Spleen (tissue), 11 donors: ENCODE results near the gene IQGAP2. TPM values are rescaled to one million over a fixed set of nuclear protein-coding genes. Genes with fewer than 3 reads are reported as not detected.
A peak's percentile ranks its signal among the peaks of the same experiment; 100 is the strongest.

ENCODE experiments used
- DNase-seq: peaks from one replicate; pipeline ENCODE4 v3.0.0-alpha.2; 2020
- H3K27ac ChIP-seq, 8 donors: fragments of 200-600 bp; sonication (generic) in 7 of 8; 1 replicate in 4 of 8; 2 replicates in 4 of 8; pipeline versions ENCODE4 v1.5.0 to v1.8.0; 2016 to 2021; ENCODE audit warnings: inconsistent platforms in 4 of 8, mild to moderate bottlenecking in 4 of 8, moderate library complexity in 1 of 8
- H3K27me3 ChIP-seq, 7 donors: fragments of 200-600 bp; sonication (generic) in 6 of 7; replicated peaks in 1 of 7; 1 replicate in 4 of 7; 2 replicates in 3 of 7; pipeline versions ENCODE4 v1.5.0 to v1.8.0; 2016 to 2021; ENCODE audit warnings: inconsistent platforms in 3 of 7, mild to moderate bottlenecking in 1 of 7
- H3K36me3 ChIP-seq, 6 donors: fragments of 200-600 bp; sonication (generic) in 5 of 6; 1 replicate in 4 of 6; 2 replicates in 2 of 6; pipeline versions ENCODE4 v1.5.0 to v1.8.0; 2016 to 2021; ENCODE audit warnings: inconsistent platforms in 2 of 6
- H3K4me1 ChIP-seq, 6 donors: fragments of 200-600 bp; sonication (generic) in 5 of 6; 1 replicate in 3 of 6; 2 replicates in 3 of 6; pipeline versions ENCODE4 v1.5.0 to v1.8.0; 2016 to 2021; ENCODE audit warnings: inconsistent platforms in 3 of 6
- H3K4me3 ChIP-seq, 8 donors: fragments of 200-600 bp; sonication (generic) in 7 of 8; 1 replicate in 4 of 8; 2 replicates in 4 of 8; pipeline versions ENCODE4 v1.5.0 to v1.8.0; 2016 to 2021; ENCODE audit warnings: inconsistent platforms in 4 of 8, mild to moderate bottlenecking in 4 of 8, moderate library complexity in 2 of 8
- H3K9me3 ChIP-seq, 8 donors: fragments of 200-600 bp; sonication (generic) in 7 of 8; 1 replicate in 4 of 8; 2 replicates in 4 of 8; pipeline versions ENCODE4 v1.5.0 to v1.8.0; 2016 to 2021; ENCODE audit warnings: inconsistent platforms in 4 of 8
- CTCF ChIP-seq, 11 experiments: fragments of 200-600 bp in 7 of 11; fragments of 450-650 bp in 4 of 11; sonication (generic) in 4 of 11; IDR thresholded peaks in 8 of 11; conservative IDR thresholded peaks in 3 of 11; 1 replicate in 7 of 11; 2 replicates in 4 of 11; pipeline versions ENCODE4 v1.4.0 to v1.8.0; 2016 to 2021; ENCODE audit warnings: antibody characterized with exemption in 11 of 11, inconsistent platforms in 4 of 11, mild to moderate bottlenecking in 1 of 11
- POLR2A ChIP-seq, 3 donors: fragments of 450-650 bp; IDR thresholded peaks; one replicate each; pipeline ENCODE4 v1.5.1; 2017; ENCODE audit warnings: antibody characterized with exemption in 3 of 3, mild to moderate bottlenecking in 1 of 3
- POLR2AphosphoS5 ChIP-seq, 3 donors: sonication (generic); formaldehyde crosslinking; IDR thresholded peaks; one replicate each; pipeline ENCODE4 v1.5.1; 2017; ENCODE audit warnings: antibody characterized with exemption in 3 of 3
- WGBS, 5 donors: extraction: QIAGEN DNeasy Blood & Tissue Kit in 3 of 5; methylation state at CpG; one replicate each; pipeline versions ENCODE4 v1.1.5 to v1.1.7; 2013 to 2018; 5-methylcytosine and 5-hydroxymethylcytosine counted together
- intact Hi-C: fragments of 100-400 bp; cut with DNase I; formaldehyde crosslinking; loops from one replicate; pipeline ENCODE4 v1.15.0; 2023; ENCODE audit warnings: low total_unique reads
- polyA plus RNA-seq, 3 donors: library from polyadenylated mRNA; stranded (reverse); fragments of 200-250 nt; gene quantifications; one replicate each; pipeline ENCODE4 v1.2.1, GENCODE V29; 2013
- total RNA-seq, 7 donors: library from RNA; depleted of rRNA in 3 of 7; stranded (reverse); fragments of >200 nt in 3 of 7; fragmentation: NEBNext Ultra II Directional in 4 of 7; extraction: Animal tissue kit (Norgen Biotek cat#: 25700) in 4 of 7; gene quantifications; one replicate each; pipeline versions ENCODE4 v1.1.0 to v1.2.1, GENCODE V29; 2016 to 2021
- donor health status: healthy with polysubstance abuse.
- donor health status: DM: no; HTN: no; CAD: no; lungs with moderate emphysema.
- donor health status: DM: no; HTN: no; CAD: no.
- donor health status: Bipolar disorder and iron deficiency.
- donor health status: healthy.
- donor health status: DM: no; HTN: no; CAD: no.
- donor health status: DM: yes; HTN: yes; CAD: no.

Gene IQGAP2
- total and polyA plus RNA-seq, 10 donors = 9.3 to 83.6 (median 52.8) TPM

- intact Hi-C loops = no loop called here
- DNase-seq = no peak
- TF ChIP-seq POLR2AphosphoS5 (IDR thresholded peaks at IDR 0.05) (no peak), POLR2A (IDR thresholded peaks at IDR 0.05) (no peak), CTCF (IDR thresholded peaks at IDR 0.05 in 8 of 11, conservative IDR thresholded peaks at IDR 0.05 in 3 of 11) (no peak)
- peaks cover 0 to 25% (median 0%) of the 10 kb centered on the region in 6 donors for H3K4me1 ChIP-seq
- no peak overlapping the region for H3K4me3 ChIP-seq
- H3K27me3 ChIP-seq = no peaks in the 10 kb centered on the region
- peaks cover 0 to 16% (median 0%) of the 10 kb centered on the region in 6 donors for H3K36me3 ChIP-seq
- no peaks in the 10 kb centered on the region for H3K9me3 ChIP-seq
- 84 to 94% (median 86%) methylated on average over 3 of the region's 3 CpGs for WGBS, 5 donors
- no peak overlapping the region for H3K27ac ChIP-seq
Observed at GRCh38 chr5:76460104-76460503, 57.0 kb downstream of the IQGAP2 start.

GRCh38 chr5:76462097-76462667, 59.1 kb downstream of the IQGAP2 start:
- intact Hi-C loops = no loop called here
- Histone ChIP-seq H3K9me3 (no peaks in the 10 kb centered on the region), H3K4me3 (no peak overlapping the region), H3K27ac (no peak overlapping the region), H3K27me3 (no peaks in the 10 kb centered on the region), H3K4me1 (peaks cover 0 to 16% (median 0%) of the 10 kb centered on the region in 6 donors), H3K36me3 (peaks cover 0 to 16% (median 0%) of the 10 kb centered on the region in 6 donors)
- no peak for TF ChIP-seq CTCF (IDR thresholded peaks at IDR 0.05 in 8 of 11, conservative IDR thresholded peaks at IDR 0.05 in 3 of 11)
- TF ChIP-seq POLR2A (IDR thresholded peaks at IDR 0.05) = no peak
- no peak for TF ChIP-seq POLR2AphosphoS5 (IDR thresholded peaks at IDR 0.05)
- DNase-seq = no peak
- 73 to 90% (median 75%) methylated on average over 7 of the region's 7 CpGs for WGBS, 5 donors

GRCh38 chr5:76467216-76467615, 64.1 kb downstream of the IQGAP2 start:
- H3K27me3 ChIP-seq = no peaks in the 10 kb centered on the region
- intact Hi-C loops = no loop called here
- no peak overlapping the region for H3K4me3 ChIP-seq
- H3K36me3 ChIP-seq = peaks cover 0 to 7% (median 0%) of the 10 kb centered on the region in 6 donors
- TF ChIP-seq POLR2A (IDR thresholded peaks at IDR 0.05) (no peak), POLR2AphosphoS5 (IDR thresholded peaks at IDR 0.05) (no peak), CTCF (IDR thresholded peaks at IDR 0.05 in 8 of 11, conservative IDR thresholded peaks at IDR 0.05 in 3 of 11) (no peak)
- WGBS, 5 donors = 52 to 93% (median 69%) methylated on average over 1 of the region's 1 CpG
- no peak overlapping the region for H3K27ac ChIP-seq
- peaks cover 0 to 25% (median 5%) of the 10 kb centered on the region in 6 donors for H3K4me1 ChIP-seq
- DNase-seq = no peak
- no peaks in the 10 kb centered on the region for H3K9me3 ChIP-seq

- intact Hi-C loops = no loop called here
- DNase-seq = no peak
- peak overlapping the region in 2 of 8 donors; percentile 3 to 20 for H3K27ac ChIP-seq
- 61 to 86% (median 77%) methylated on average over 12 of the region's 12 CpGs for WGBS, 5 donors
- no peak overlapping the region for H3K4me3 ChIP-seq
- H3K27me3 ChIP-seq = no peaks in the 10 kb centered on the region
- H3K9me3 ChIP-seq = no peaks in the 10 kb centered on the region
- no peak for TF ChIP-seq CTCF (IDR thresholded peaks at IDR 0.05 in 8 of 11, conservative IDR thresholded peaks at IDR 0.05 in 3 of 11)
- TF ChIP-seq POLR2A (IDR thresholded peaks at IDR 0.05) = no peak
- no peak for TF ChIP-seq POLR2AphosphoS5 (IDR thresholded peaks at IDR 0.05)
- peaks cover 5 to 40% (median 15%) of the 10 kb centered on the region in 6 donors for H3K4me1 ChIP-seq
- H3K36me3 ChIP-seq = no peaks in the 10 kb centered on the region
Observed at GRCh38 chr5:76468635-76469425, 65.7 kb downstream of the IQGAP2 start.
